AML-193 (cell line): ENCODE data around the gene KRTAP1-4.
"Not testable (repeated sequence)": the region's sequence is repeated elsewhere in the genome, so short reads cannot be mapped to it uniquely, and the experiment has no call there.

Experiments
- DNase-seq, 2 experiments: peaks; one replicate each; lab custom pipeline; 2025; lab: John Stamatoyannopoulos, UW

Gene KRTAP1-4

DNA sequence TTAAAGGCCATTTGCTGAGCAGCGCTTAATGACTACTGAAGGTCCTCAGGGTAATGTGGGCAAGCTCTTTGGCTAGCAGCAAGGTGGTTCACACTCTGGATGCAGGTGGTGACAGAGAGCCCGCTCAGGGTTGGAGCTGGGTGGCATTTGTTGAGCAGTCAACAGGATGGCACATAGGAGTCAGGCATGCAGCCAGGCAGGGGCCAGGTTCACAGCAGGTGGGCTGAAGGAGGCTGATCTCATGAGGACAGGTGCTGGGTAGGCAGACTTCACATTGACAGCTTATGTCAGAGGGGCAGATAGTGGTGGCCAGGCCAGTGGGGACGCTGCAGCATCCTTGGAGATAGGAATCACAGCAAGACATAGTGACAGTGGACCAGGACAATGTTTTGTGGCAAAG lies 25.6 kb downstream of the KRTAP1-4 start:
- no peak for DNase-seq

DNA sequence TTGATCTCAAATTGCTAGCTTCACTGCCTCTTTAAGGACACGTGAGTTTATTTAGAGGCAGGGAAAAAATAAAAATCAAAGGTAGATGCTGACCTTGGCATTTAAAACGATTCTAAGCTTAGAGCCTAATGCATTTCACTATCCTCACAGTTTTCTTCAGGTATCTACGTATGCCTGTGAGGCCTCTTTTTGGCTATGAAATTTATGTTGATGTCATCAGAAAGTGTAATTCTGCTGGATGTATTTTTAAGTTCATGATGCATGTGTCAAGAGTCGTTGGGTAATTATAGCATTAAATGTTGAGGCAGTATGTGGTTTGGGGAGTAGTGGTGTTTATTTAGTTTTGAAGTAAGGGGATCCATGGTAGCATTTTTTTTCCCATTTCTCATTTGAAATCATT lies 26.1 kb downstream of the KRTAP1-4 start:
- DNase-seq = no peak

GRCh38 chr17:41002814-41003213 lies 27.2 kb downstream of the KRTAP1-4 start:
- no peak for DNase-seq

DNA sequence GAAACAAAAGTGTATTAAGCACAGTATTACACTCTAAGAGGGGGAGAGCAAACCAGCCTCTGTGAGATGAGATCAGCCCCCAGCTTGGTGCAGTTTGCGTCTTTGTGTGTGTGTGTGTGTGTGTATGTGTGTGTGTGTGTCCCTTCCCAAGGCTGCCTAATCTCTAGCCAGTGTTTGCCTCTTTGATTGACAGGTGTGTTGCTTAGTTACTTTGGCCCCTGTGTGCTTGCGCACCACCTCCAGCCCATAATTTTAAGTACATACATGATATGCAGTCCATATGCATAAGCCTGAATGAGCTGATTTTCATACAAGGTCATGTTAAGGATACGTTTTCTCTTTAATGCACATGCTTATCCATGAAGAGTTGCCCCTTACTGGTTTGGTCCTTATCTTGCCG lies 28.2 kb downstream of the KRTAP1-4 start:
- DNase-seq = no peak

DNA sequence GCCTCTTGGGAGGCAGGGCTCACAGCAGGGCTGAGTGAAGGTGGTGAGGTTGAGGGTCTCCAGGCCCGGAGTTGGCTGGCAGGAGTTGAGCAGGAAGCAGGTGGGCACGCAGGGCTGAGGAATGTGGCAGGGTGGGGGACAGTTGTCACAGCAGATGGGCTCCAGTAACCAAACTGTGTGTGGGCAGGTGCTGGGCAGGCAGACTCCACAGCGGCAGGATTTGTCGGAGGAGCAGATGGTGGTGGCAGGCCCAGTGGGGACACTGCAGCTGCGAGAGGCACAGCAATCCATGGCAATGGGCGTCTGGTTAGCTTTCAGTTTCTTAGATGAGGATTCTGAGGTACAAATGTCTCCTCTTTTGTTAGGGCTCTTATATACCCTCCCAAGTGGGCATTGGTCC lies 30.4 kb downstream of the KRTAP1-4 start, which contains the start of gene KRTAP3-2:
TSS of gene KRTAP3-2 (minus strand) at position 344 of the 400 bp plus-strand sequence. CDS start at position 291, 53 bp downstream.
- DNase-seq = not testable (repeated sequence)

DNA sequence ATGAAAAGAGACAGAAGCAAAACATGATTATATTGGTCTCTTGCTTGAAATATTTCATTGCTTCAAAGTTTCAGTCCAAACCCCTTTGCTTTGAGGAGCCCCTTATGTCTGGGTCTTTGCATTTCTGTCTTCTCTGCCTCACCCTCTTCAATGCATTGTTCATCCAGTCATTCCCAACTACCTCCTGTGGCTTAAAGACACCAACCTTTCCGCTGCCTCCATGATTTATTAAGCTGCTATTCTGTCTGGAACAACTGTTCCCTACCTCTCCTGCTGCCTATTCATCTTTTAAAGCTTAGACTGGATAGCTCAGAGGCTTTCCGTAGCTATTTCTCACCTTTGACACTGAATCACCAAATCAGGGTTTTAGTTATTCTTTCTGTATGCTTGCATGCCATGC lies 32.6 kb downstream of the KRTAP1-4 start:
- DNase-seq = no peak

DNA sequence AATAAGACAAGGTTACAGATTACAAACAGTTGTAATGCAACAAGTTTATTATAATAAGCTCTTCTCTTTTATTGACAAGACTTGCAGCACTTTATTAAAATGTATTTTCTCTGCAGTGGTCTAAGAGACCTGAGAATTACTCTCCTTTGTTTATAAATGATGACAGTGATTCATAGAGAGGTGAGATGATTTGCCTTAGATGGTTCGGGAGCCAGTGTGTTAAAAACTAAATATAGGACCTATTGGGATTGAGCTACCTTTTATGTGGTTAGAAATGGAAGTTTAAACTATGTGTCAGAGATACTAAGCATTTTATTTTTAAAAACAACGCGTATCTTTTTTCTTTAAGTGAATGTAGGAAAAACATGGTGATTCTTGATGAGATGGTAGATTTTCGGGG lies 33.2 kb downstream of the KRTAP1-4 start:
- no peak for DNase-seq

DNA sequence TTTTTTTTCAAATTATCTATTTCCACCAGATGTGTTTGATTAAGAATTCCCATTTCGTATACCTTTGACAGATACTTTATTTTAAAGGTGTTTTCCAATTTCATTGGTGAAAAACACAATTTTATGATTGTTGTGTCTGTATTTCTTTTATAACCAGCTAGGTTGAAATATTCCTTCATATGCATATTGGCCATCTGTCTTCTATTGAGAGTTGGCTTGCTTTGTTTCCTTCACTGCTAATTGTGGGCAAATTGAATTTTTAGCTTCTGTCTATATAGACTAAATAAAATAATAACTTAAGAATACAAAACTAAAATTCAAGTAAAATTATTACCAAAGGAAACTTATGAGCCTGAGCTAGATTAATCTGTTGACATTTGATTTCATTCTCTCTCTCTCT lies 34.9 kb downstream of the KRTAP1-4 start:
- DNase-seq = no peak

DNA sequence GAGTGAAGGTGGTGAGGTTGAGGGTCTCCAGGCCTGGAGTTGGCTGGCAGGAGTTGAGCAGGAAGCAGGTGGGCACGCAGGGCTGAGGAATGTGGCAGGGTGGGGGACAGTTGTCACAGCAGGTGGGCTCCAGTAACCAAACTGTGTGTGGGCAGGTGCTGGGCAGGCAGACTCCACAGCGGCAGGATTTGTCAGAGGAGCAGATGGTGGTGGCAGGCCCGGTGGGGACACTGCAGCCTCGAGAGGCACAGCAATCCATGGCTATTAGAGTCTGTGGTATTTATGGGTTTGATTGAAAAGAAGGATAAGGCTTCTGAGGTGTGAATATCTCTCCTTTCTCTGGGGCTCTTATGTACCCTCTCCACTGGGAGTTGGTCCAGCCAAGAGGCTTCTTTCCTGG lies 36.2 kb downstream of the KRTAP1-4 start, which contains the start of gene KRTAP3-3:
TSS of gene KRTAP3-3 (minus strand) at position 326 of the 400 bp plus-strand sequence. CDS start at position 259, 67 bp downstream.
- DNase-seq = no peak

- no peak for DNase-seq
These were observed 36.9 kb downstream of the KRTAP1-4 start for GRCh38 chr17:40993084-40993483.

- no peak for DNase-seq
These were observed 37.3 kb downstream of the KRTAP1-4 start for GRCh38 chr17:40992666-40993065.

GRCh38 chr17:40986920-40987319 lies 43.1 kb downstream of the KRTAP1-4 start:
- DNase-seq = no peak

DNA sequence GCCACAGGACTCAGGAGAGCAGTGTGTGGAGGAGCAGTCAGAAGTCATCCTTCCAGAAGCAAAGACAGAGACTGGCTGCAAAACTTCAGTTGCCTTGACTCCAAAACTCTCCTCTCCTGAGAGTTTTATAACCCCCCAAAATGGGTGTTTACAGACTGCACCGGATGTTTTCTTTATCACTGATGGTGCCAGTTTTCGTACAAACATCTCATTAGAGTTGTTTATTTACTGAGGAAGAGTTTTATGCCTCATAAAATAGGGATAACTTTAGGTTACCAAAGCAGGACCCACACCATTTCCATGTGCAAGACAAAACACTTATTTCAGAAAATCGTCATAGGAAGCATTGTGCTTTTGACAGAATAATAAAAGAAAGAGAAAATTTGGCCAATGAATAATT lies 45.8 kb downstream of the KRTAP1-4 start, which contains the start of gene KRT40:
TSS of gene KRT40 (minus strand) at position 101 of the 400 bp plus-strand sequence. CDS start at position 48, 53 bp downstream.
- no peak for DNase-seq

GRCh38 chr17:40981115-40981514 lies 48.9 kb downstream of the KRTAP1-4 start:
- no peak for DNase-seq

GRCh38 chr17:40980596-40980995 lies 49.4 kb downstream of the KRTAP1-4 start:
- DNase-seq = no peak

DNA sequence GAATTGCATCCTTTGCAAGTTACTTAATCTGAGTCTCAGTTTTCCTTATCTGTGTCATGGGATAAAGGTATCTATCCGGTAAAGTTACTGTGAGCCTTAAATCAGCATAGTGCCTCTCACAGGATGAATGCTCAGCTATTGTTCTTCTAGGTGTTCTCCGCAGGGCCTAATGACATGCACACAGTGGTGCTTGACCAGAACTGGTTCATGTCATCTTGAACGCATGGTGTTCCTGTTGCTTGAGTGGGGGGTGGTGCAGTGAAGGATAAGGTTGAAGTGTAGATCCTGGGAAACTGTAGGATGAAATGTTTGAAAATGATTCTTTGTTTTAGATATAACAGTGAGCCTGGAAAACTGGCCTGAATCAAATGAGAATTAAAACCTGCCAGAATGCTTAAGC lies 49.9 kb downstream of the KRTAP1-4 start:
- DNase-seq = no peak
